ENCODE results near the gene MPP7. TPM values are rescaled to one million over a fixed set of nuclear protein-coding genes. Genes with fewer than 3 reads are reported as not detected.

The MPP7 gene
- total RNA-seq, 1 donor from 2014 or later = 21.7 TPM

DNA sequence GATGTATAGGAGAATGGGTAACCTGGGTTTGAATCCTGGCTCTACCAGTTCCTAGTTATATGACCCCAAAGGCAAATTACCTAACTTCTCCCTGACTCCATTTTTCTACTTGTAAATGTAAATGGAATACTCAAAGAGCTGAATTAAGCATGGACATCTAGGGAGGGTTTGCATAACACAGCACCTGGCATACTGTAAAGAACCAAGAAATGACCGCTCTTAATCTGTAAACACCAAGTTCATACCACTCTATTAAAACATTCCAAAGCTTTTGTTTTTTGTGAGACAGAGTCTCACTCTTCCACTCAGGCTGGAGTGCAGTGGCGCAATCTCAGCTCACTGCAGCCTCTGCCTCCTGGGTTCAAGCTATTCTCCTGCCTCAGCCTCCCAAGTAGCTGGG, 19.6 kb downstream of the MPP7 start:
- TF ChIP-seq, protein P1, sequence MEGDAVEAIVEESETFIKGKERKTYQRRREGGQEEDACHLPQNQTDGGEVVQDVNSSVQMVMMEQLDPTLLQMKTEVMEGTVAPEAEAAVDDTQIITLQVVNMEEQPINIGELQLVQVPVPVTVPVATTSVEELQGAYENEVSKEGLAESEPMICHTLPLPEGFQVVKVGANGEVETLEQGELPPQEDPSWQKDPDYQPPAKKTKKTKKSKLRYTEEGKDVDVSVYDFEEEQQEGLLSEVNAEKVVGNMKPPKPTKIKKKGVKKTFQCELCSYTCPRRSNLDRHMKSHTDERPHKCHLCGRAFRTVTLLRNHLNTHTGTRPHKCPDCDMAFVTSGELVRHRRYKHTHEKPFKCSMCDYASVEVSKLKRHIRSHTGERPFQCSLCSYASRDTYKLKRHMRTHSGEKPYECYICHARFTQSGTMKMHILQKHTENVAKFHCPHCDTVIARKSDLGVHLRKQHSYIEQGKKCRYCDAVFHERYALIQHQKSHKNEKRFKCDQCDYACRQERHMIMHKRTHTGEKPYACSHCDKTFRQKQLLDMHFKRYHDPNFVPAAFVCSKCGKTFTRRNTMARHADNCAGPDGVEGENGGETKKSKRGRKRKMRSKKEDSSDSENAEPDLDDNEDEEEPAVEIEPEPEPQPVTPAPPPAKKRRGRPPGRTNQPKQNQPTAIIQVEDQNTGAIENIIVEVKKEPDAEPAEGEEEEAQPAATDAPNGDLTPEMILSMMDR (IDR thresholded peaks at IDR 0.05) = no peak
- H3K4me1 Mint-ChIP-seq (ENCODE audit: low read depth) = peaks cover 83% of the 10 kb centered on the region
- peak overlapping the region; percentile 17 for H3K27ac Mint-ChIP-seq (ENCODE audit: unreplicated experiment)

DNA sequence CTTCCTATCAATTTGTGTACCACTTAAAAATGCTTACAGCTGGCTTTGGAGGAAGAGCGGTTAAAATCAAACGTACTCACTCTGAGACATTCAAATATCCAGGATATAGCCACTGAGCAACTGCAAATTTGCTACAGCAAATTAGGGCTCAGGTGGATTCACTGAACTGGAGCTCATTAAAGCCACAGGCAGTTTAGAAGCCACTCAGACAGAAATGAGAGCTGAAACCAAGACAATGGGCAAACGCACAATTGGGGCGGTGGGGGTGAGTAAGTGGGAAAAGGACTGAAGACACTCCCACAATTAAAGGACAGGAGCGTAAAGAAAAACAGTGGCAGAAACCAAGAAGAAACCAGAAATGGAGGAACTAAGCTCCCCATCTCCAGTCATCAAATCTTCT, 20.5 kb downstream of the MPP7 start:
- Mint-ChIP-seq H3K36me3 (ENCODE audit: low read depth) (no peaks in the 10 kb centered on the region), H3K4me1 (ENCODE audit: low read depth) (peaks cover 88% of the 10 kb centered on the region), H3K27me3 (ENCODE audit: low read depth) (no peaks in the 10 kb centered on the region), H3K27ac (ENCODE audit: unreplicated experiment) (peak overlapping the region; percentile 97), H3K9me3 (ENCODE audit: low read depth) (no peaks in the 10 kb centered on the region), H3K4me3 (ENCODE audit: unreplicated experiment) (no peak overlapping the region)
- TF ChIP-seq, protein P1 (IDR thresholded peaks at IDR 0.05) = no peak
- no peak for DNase-seq (ENCODE audit: low spot score)

More for the DNA sequence above, 19.6 kb downstream of the MPP7 start:
- no peaks in the 10 kb centered on the region for H3K36me3 Mint-ChIP-seq (ENCODE audit: low read depth)
- H3K9me3 Mint-ChIP-seq (ENCODE audit: low read depth) = no peaks in the 10 kb centered on the region
- no peak for DNase-seq (ENCODE audit: low spot score)
- H3K27me3 Mint-ChIP-seq (ENCODE audit: low read depth) = no peaks in the 10 kb centered on the region
- H3K4me3 Mint-ChIP-seq (ENCODE audit: unreplicated experiment) = no peak overlapping the region

DNA sequence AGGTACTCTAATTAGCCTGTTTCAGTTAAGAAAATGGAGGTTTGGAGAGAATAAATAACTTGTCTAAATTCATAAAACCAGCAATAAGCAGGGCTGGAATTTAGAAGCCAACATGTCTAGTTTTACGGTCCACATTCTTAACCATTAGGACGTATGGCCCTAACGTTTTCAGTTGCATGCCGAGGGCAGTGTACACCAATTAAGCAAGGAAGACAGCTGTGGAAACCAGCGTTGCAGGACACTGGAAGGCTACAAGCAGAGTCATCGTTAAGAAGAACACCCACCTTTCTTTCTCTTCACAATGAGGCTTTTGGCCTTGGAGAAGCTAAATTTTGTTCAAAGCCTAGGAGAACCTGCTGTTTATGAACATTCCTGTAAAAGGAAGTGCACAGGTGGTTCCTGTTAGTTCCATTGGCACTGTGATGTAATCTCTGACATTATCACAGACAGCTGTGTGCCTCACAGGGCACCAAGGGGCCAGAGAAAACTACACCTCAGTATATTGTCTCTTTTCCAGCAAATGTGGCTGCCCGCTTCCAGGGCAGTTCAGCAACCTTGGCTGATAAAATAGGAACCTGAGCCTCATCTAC, 21.0 kb downstream of the MPP7 start:
- H3K27me3 Mint-ChIP-seq (ENCODE audit: low read depth) = no peaks in the 10 kb centered on the region
- peaks cover 84% of the 10 kb centered on the region for H3K4me1 Mint-ChIP-seq (ENCODE audit: low read depth)
- H3K36me3 Mint-ChIP-seq (ENCODE audit: low read depth) = no peaks in the 10 kb centered on the region
- DNase-seq (ENCODE audit: low spot score) = no peak
- TF ChIP-seq, protein P1 (IDR thresholded peaks at IDR 0.05) = no peak
- no peaks in the 10 kb centered on the region for H3K9me3 Mint-ChIP-seq (ENCODE audit: low read depth)
- H3K27ac Mint-ChIP-seq (ENCODE audit: unreplicated experiment) = peak overlapping the region; percentile 97
- no peak overlapping the region for H3K4me3 Mint-ChIP-seq (ENCODE audit: unreplicated experiment)

DNA sequence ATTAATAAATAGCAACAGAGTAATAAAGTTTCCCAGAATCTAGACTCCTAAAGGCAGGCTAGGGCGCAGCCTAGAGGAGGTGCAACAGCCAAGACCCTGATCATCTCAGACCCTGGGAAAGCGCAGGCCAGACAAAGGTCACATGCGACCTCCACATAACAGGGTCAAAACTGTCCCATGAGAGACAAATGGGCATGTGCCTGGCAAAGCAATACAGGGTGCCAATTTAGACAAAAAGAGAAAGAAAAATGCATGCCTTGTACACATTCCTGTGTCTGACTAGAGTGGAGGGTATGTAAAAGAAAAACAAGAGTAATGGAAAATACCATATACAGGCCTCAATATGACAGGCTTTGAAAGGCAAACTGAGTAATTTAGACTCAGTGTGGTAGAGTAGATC, 22.2 kb downstream of the MPP7 start:
- TF ChIP-seq, protein P1 (IDR thresholded peaks at IDR 0.05) = peak; percentile 71
- Mint-ChIP-seq H3K9me3 (ENCODE audit: low read depth) (no peaks in the 10 kb centered on the region), H3K27ac (ENCODE audit: unreplicated experiment) (peak overlapping the region; percentile 97), H3K36me3 (ENCODE audit: low read depth) (no peaks in the 10 kb centered on the region), H3K27me3 (ENCODE audit: low read depth) (no peaks in the 10 kb centered on the region), H3K4me3 (ENCODE audit: unreplicated experiment) (peak overlapping the region; percentile 23), H3K4me1 (ENCODE audit: low read depth) (peaks cover 83% of the 10 kb centered on the region)
- no peak for DNase-seq (ENCODE audit: low spot score)

DNA sequence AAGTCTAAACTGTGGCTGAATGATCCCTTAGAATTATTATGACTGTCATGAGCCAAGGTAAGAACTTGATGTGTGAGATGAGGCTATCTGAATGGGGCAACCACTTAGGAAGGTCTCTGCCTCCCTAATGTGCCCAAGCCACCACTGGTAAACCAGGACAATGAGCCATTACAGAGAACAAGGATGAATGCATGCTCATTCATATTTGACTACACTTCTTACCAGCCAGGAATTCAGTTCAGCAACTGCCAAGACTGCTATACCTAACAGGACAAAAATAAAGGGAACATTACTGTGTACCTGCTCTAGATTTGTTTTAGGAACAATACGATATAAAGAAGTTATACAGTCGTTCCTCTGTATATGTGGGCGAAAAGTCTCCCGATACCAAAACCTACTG, 23.0 kb downstream of the MPP7 start:
- Mint-ChIP-seq H3K4me3 (ENCODE audit: unreplicated experiment) (no peak overlapping the region), H3K4me1 (ENCODE audit: low read depth) (peaks cover 78% of the 10 kb centered on the region)
- TF ChIP-seq, protein P1 (IDR thresholded peaks at IDR 0.05) = no peak

More for the DNA sequence above, 23.0 kb downstream of the MPP7 start:
- DNase-seq (ENCODE audit: low spot score) = no peak
- no peaks in the 10 kb centered on the region for H3K27me3 Mint-ChIP-seq (ENCODE audit: low read depth)
- H3K9me3 Mint-ChIP-seq (ENCODE audit: low read depth) = no peaks in the 10 kb centered on the region
- no peaks in the 10 kb centered on the region for H3K36me3 Mint-ChIP-seq (ENCODE audit: low read depth)
- peak overlapping the region; percentile 97 for H3K27ac Mint-ChIP-seq (ENCODE audit: unreplicated experiment)
